HG02885 (cell line): ENCODE measurements around the gene PAQR8.
"Not testable (repeated sequence)": the region's sequence is repeated elsewhere in the genome, so short reads cannot be mapped to it uniquely, and the experiment has no call there.

ENCODE experiments used
- ATAC-seq: cut with Tn5 transposase; IDR thresholded peaks from one replicate; pipeline ENCODE4 v1.9.1; 2021; ENCODE audit warnings: mild to moderate bottlenecking; ENCODE audit not compliant: unreplicated experiment, poor library complexity

PAQR8 gene

GRCh38 chr6:52373151-52373690, 11.3 kb downstream of the PAQR8 start:
- ATAC-seq = no peak

- ATAC-seq = no peak
Observed at GRCh38 chr6:52374247-52374646, 12.3 kb downstream of the PAQR8 start.

GRCh38 chr6:52375780-52376556, 14.0 kb downstream of the PAQR8 start:
- no peak for ATAC-seq

- ATAC-seq = no peak
Observed at GRCh38 chr6:52376763-52377162, 14.8 kb downstream of the PAQR8 start.

- peak; percentile 66 for ATAC-seq
Observed at GRCh38 chr6:52377538-52378221, 15.7 kb downstream of the PAQR8 start.

- no peak for ATAC-seq
Observed at GRCh38 chr6:52381249-52381648, 19.3 kb downstream of the PAQR8 start.

GRCh38 chr6:52384145-52384766, 22.3 kb downstream of the PAQR8 start:
- ATAC-seq = no peak

GRCh38 chr6:52385074-52385473, 23.1 kb downstream of the PAQR8 start:
- ATAC-seq = no peak

- not testable (repeated sequence) for ATAC-seq
Observed at GRCh38 chr6:52388119-52388518, 26.2 kb downstream of the PAQR8 start.

- ATAC-seq = no peak
Observed at GRCh38 chr6:52388790-52389189, 26.8 kb downstream of the PAQR8 start.

GRCh38 chr6:52389264-52389625, 27.3 kb downstream of the PAQR8 start:
- no peak for ATAC-seq

- ATAC-seq = peak; percentile 73
Observed at GRCh38 chr6:52389626-52390360, 27.8 kb downstream of the PAQR8 start.

GRCh38 chr6:52390361-52390727, 28.4 kb downstream of the PAQR8 start:
- ATAC-seq = peak; percentile 51

- no peak for ATAC-seq
Observed at GRCh38 chr6:52391599-52391998, 29.6 kb downstream of the PAQR8 start.

GRCh38 chr6:52392944-52393343, 31.0 kb downstream of the PAQR8 start:
- ATAC-seq = no peak

GRCh38 chr6:52393780-52394179, 31.8 kb downstream of the PAQR8 start:
- no peak for ATAC-seq

GRCh38 chr6:52394251-52394666, 32.3 kb downstream of the PAQR8 start:
- peak; percentile 61 for ATAC-seq

- no peak for ATAC-seq
Observed at GRCh38 chr6:52395969-52396368, 34.0 kb downstream of the PAQR8 start.

GRCh38 chr6:52399511-52400312, 37.8 kb downstream of the PAQR8 start:
- peak; percentile 67 for ATAC-seq
